HG03565 (cell line): ENCODE results near the gene OGDH.
A peak's percentile ranks its signal among the peaks of the same experiment; 100 is the strongest.
"Not testable (repeated sequence)": the region's sequence is repeated elsewhere in the genome, so short reads cannot be mapped to it uniquely, and the experiment has no call there.

Source experiments
- ATAC-seq: cut with Tn5 transposase; IDR thresholded peaks from one replicate; pipeline ENCODE4 v1.9.1; 2021; ENCODE audit warnings: mild to moderate bottlenecking, moderate library complexity; ENCODE audit not compliant: unreplicated experiment

The OGDH gene

GRCh38 chr7:44606341-44607140, at the start of gene OGDH:
Gene OGDH (plus strand): TSS chr7:44606627. CDS start chr7:44624344, 17,717 bp downstream.
- ATAC-seq = peak; percentile 84

GRCh38 chr7:44557485-44557884, 48.9 kb upstream of the OGDH start:
- ATAC-seq = no peak

- ATAC-seq = no peak
Observed at GRCh38 chr7:44559485-44559884, 46.9 kb upstream of the OGDH start.

GRCh38 chr7:44561481-44561880, 44.9 kb upstream of the OGDH start:
- no peak for ATAC-seq

GRCh38 chr7:44561962-44562621, 44.3 kb upstream of the OGDH start:
- ATAC-seq = no peak

GRCh38 chr7:44562622-44562962, 43.8 kb upstream of the OGDH start:
- not testable (repeated sequence) for ATAC-seq

- ATAC-seq = no peak
Observed at GRCh38 chr7:44563171-44563679, 43.2 kb upstream of the OGDH start.

- no peak for ATAC-seq
Observed at GRCh38 chr7:44564606-44565005, 41.8 kb upstream of the OGDH start.

- no peak for ATAC-seq
Observed at GRCh38 chr7:44565097-44565794, 41.2 kb upstream of the OGDH start.

- no peak for ATAC-seq
Observed at GRCh38 chr7:44565795-44566559, 40.5 kb upstream of the OGDH start.

GRCh38 chr7:44566680-44567079, 39.7 kb upstream of the OGDH start:
- ATAC-seq = no peak

GRCh38 chr7:44567884-44568283, 38.5 kb upstream of the OGDH start:
- no peak for ATAC-seq

GRCh38 chr7:44568771-44569560, 37.5 kb upstream of the OGDH start:
- no peak for ATAC-seq

- no peak for ATAC-seq
Observed at GRCh38 chr7:44569959-44570358, 36.5 kb upstream of the OGDH start.

- ATAC-seq = no peak
Observed at GRCh38 chr7:44572771-44573170, 33.7 kb upstream of the OGDH start.

GRCh38 chr7:44573464-44574286, 32.8 kb upstream of the OGDH start, which contains the start of gene DDX56:
Gene DDX56 (minus strand): TSS chr7:44573908. CDS start chr7:44573895, 13 bp downstream.
- ATAC-seq = peak; percentile 93

GRCh38 chr7:44574287-44574872, 32.0 kb upstream of the OGDH start:
- ATAC-seq = no peak

- no peak for ATAC-seq
Observed at GRCh38 chr7:44575054-44575453, 31.4 kb upstream of the OGDH start.

- no peak for ATAC-seq
Observed at GRCh38 chr7:44576228-44576627, 30.2 kb upstream of the OGDH start.
